Stimulated activated CD4-positive, alpha-beta T cell treated with anti-CD3 and anti-CD28 coated beads, TNF-alpha, amount 100 ng/mL, for 24 hours (primary cell): ENCODE results near the gene NSUN3.

Source experiments
- DNase-seq, 3 experiments: peaks; one replicate each; pipeline ENCODE4 v3.0.0-alpha.2; 2020; ENCODE audit warnings: low read depth in 3 of 3

Gene NSUN3

GRCh38 chr3:94130690-94131089, 67.8 kb downstream of the NSUN3 start:
- no peak for DNase-seq

GRCh38 chr3:94132777-94133176, 69.9 kb downstream of the NSUN3 start:
- no peak for DNase-seq

GRCh38 chr3:94136133-94136532, 73.3 kb downstream of the NSUN3 start:
- DNase-seq = no peak

GRCh38 chr3:94137377-94137776, 74.5 kb downstream of the NSUN3 start:
- DNase-seq = no peak

GRCh38 chr3:94146455-94146854, 83.6 kb downstream of the NSUN3 start:
- DNase-seq = no peak

- no peak for DNase-seq
Measured at GRCh38 chr3:94147012-94147411, 84.2 kb downstream of the NSUN3 start.

GRCh38 chr3:94150113-94150512, 87.3 kb downstream of the NSUN3 start:
- no peak for DNase-seq

- no peak for DNase-seq
Measured at GRCh38 chr3:94156626-94157025, 93.8 kb downstream of the NSUN3 start.

- DNase-seq = no peak
Measured at GRCh38 chr3:94158512-94158911, 95.7 kb downstream of the NSUN3 start.

- DNase-seq = no peak
Measured at GRCh38 chr3:94159062-94159828, 96.4 kb downstream of the NSUN3 start.

- DNase-seq = no peak
Measured at GRCh38 chr3:94162700-94163099, 99.8 kb downstream of the NSUN3 start.

GRCh38 chr3:94167346-94167745, 104.5 kb downstream of the NSUN3 start:
- DNase-seq = no peak

GRCh38 chr3:94167796-94168195, 104.9 kb downstream of the NSUN3 start:
- DNase-seq = no peak

GRCh38 chr3:94171954-94172353, 109.1 kb downstream of the NSUN3 start:
- DNase-seq = no peak

GRCh38 chr3:94172695-94173310, 109.9 kb downstream of the NSUN3 start:
- DNase-seq = no peak

- DNase-seq = no peak
Measured at GRCh38 chr3:94173673-94174434, 111.0 kb downstream of the NSUN3 start.

GRCh38 chr3:94175677-94176076, 112.8 kb downstream of the NSUN3 start:
- no peak for DNase-seq

GRCh38 chr3:94176988-94177745, 114.3 kb downstream of the NSUN3 start:
- DNase-seq = no peak
